GM21381 (cell line): ENCODE measurements around the gene EXOC1L.
"Not testable (repeated sequence)": the region's sequence is repeated elsewhere in the genome, so short reads cannot be mapped to it uniquely, and the experiment has no call there.

Experiments
- ATAC-seq: cut with Tn5 transposase; IDR thresholded peaks from one replicate; pipeline ENCODE4 v1.9.1; 2021; ENCODE audit warnings: mild to moderate bottlenecking, moderate library complexity; ENCODE audit not compliant: unreplicated experiment

EXOC1L gene

GRCh38 chr4:55837903-55838302 is 18.3 kb downstream of the EXOC1L start:
- no peak for ATAC-seq

GRCh38 chr4:55838356-55838755 is 18.8 kb downstream of the EXOC1L start:
- no peak for ATAC-seq

- ATAC-seq: no peak
These were observed 19.4 kb downstream of the EXOC1L start for GRCh38 chr4:55838952-55839351.

- no peak for ATAC-seq
These were observed 21.4 kb downstream of the EXOC1L start for GRCh38 chr4:55840956-55841355.

- ATAC-seq: not testable (repeated sequence)
These were observed 22.0 kb downstream of the EXOC1L start for GRCh38 chr4:55841373-55842239.

- ATAC-seq: not testable (repeated sequence)
These were observed 22.7 kb downstream of the EXOC1L start for GRCh38 chr4:55842312-55842711.

GRCh38 chr4:55849724-55850123 is 30.1 kb downstream of the EXOC1L start:
- ATAC-seq: no peak

- no peak for ATAC-seq
These were observed 32.3 kb downstream of the EXOC1L start for GRCh38 chr4:55851885-55852284.

GRCh38 chr4:55853484-55854046 is 34.0 kb downstream of the EXOC1L start, which contains the start of gene EXOC1:
Gene EXOC1, plus strand, starts transcription at chr4:55853648. Its CDS starts 4,676 bp downstream, at chr4:55858324.
- peak; percentile 99 for ATAC-seq

- no peak for ATAC-seq
These were observed 34.5 kb downstream of the EXOC1L start for GRCh38 chr4:55854129-55854528.

GRCh38 chr4:55857586-55857985 is 38.0 kb downstream of the EXOC1L start:
- no peak for ATAC-seq

- no peak for ATAC-seq
These were observed 40.1 kb downstream of the EXOC1L start for GRCh38 chr4:55859711-55860110.

GRCh38 chr4:55864577-55865223 is 45.1 kb downstream of the EXOC1L start:
- ATAC-seq: no peak

- ATAC-seq: no peak
These were observed 45.7 kb downstream of the EXOC1L start for GRCh38 chr4:55865228-55865806.

- ATAC-seq: peak; percentile 81
These were observed 46.8 kb downstream of the EXOC1L start for GRCh38 chr4:55866290-55866907.

- peak; percentile 76 for ATAC-seq
These were observed 47.5 kb downstream of the EXOC1L start for GRCh38 chr4:55866973-55867574.

- ATAC-seq: no peak
These were observed 49.0 kb downstream of the EXOC1L start for GRCh38 chr4:55868581-55869090.

- ATAC-seq: no peak
These were observed 51.8 kb downstream of the EXOC1L start for GRCh38 chr4:55871299-55871800.

GRCh38 chr4:55874831-55875230 is 55.2 kb downstream of the EXOC1L start:
- ATAC-seq: no peak

GRCh38 chr4:55876387-55876786 is 56.8 kb downstream of the EXOC1L start:
- no peak for ATAC-seq
